ENCODE results near the gene ATG4D. TPM values are rescaled to one million over a fixed set of nuclear protein-coding genes. Genes with fewer than 3 reads are reported as not detected.

ATG4D gene
- total and polyA plus RNA-seq, 10 of the 15 experiments (the other 5 are each of a cell fraction or from before 2014, with no cell fraction given): 0.39 to 28.7 (median 13.4) TPM

DNA sequence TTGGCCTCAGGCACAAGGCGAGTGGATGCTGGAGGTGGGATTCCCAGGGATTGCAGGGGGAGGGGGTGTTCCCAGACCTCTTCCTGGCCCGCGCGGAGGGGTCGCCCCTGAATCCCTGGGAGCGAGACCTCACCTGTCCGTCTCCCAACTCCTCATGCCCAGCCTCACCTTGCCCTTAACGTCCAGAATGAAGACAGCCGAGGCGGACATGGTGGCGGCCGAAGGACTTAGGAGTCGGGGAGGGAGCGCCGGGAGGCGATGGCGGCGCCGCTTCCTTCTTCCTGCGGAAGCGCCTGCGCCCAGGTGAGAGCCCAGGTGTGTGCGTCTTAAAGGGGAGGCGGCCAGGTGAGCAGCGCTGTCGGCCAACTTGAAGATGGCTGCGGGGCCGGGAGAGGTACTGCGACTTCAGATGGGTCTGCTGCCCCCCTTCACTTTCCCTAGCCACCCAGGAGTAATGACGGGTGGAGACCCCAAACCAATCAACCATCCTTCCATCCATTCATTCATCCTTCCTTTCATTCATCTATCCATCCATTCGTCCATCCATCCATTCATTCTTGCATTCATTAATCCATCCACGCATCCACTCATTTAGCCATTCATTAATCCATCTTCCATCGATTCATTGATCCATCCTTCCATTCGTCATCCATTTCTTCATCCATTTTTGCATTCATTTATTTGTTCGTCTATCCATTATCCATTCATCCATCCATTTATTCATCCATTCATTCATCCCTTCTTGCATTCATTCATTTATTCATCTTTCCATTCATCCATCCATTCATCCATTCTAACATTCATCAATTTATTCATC is 43.5 kb downstream of the ATG4D start, which contains the start of gene AP1M2:
AP1M2 (minus strand) TSS at position 291 of the 817 bp plus-strand sequence; CDS start at position 210, 81 bp downstream.
- no peak within 1 kb of the TSS for H3K27ac ChIP-seq (ENCODE audit: control insufficient read depth, insufficient read depth)
- no TSS peak for BruUV-seq (replicated peaks)
- H3K4me1 ChIP-seq (ENCODE audit: control insufficient read depth, insufficient read depth, low read length): no peaks in the 10 kb centered on the region
- no peak within 1 kb of the TSS for H3K4me2 ChIP-seq (ENCODE audit: control insufficient read depth, insufficient read depth)
- ATAC-seq (no peak), FAIRE-seq (no peak), DNase-seq (ENCODE audit: low read depth, low spot score) (no peak)
- no peaks in the 10 kb centered on the region; a peak in 1 of 4 replicates for H3K27me3 ChIP-seq (replicated peaks in 1 of 2; ENCODE audit: control insufficient read depth in 2 of 2, insufficient read depth in 2 of 2, low read length in 1 of 2)
- H2AFZ ChIP-seq (ENCODE audit: control insufficient read depth, low read depth, low read length): no peak within 1 kb of the TSS
- POLR2A ChIA-PET: no interaction called here
- SMC1A ChIA-PET (ENCODE audit: uncharacterized antibody, unreplicated experiment): interaction anchor here (9.0 kb wide), 1 partner anchor 58 kb away, joined by 252 read pairs; no protein-coding TSS in a partner anchor
- H3K9me3 ChIP-seq (replicated peaks; ENCODE audit: control insufficient read depth, insufficient read depth, low read length): no peaks in the 10 kb centered on the region
- 53% methylated on average over 33 of the region's 35 CpGs for WGBS (ENCODE audit: insufficient coverage, insufficient replicate concordance, low lambda C conversion rate, missing lambda C conversion rate)
- no peaks in the 10 kb centered on the region for H3K36me3 ChIP-seq (ENCODE audit: control insufficient read depth in 2 of 2, insufficient read depth in 2 of 2, low read length in 1 of 2)
- no peak within 1 kb of the TSS for H3K4me3 ChIP-seq
- intact Hi-C loops (cut with micrococcal nuclease; ENCODE audit: unreplicated experiment) (no loop called here), in situ Hi-C loops (cut with MboI) (no loop called here)
- CTCF ChIA-PET: interaction anchor here (9.3 kb wide), 1 partner anchor 57 kb away, joined by 397 read pairs; no protein-coding TSS in a partner anchor
- TF ChIP-seq, protein P1, sequence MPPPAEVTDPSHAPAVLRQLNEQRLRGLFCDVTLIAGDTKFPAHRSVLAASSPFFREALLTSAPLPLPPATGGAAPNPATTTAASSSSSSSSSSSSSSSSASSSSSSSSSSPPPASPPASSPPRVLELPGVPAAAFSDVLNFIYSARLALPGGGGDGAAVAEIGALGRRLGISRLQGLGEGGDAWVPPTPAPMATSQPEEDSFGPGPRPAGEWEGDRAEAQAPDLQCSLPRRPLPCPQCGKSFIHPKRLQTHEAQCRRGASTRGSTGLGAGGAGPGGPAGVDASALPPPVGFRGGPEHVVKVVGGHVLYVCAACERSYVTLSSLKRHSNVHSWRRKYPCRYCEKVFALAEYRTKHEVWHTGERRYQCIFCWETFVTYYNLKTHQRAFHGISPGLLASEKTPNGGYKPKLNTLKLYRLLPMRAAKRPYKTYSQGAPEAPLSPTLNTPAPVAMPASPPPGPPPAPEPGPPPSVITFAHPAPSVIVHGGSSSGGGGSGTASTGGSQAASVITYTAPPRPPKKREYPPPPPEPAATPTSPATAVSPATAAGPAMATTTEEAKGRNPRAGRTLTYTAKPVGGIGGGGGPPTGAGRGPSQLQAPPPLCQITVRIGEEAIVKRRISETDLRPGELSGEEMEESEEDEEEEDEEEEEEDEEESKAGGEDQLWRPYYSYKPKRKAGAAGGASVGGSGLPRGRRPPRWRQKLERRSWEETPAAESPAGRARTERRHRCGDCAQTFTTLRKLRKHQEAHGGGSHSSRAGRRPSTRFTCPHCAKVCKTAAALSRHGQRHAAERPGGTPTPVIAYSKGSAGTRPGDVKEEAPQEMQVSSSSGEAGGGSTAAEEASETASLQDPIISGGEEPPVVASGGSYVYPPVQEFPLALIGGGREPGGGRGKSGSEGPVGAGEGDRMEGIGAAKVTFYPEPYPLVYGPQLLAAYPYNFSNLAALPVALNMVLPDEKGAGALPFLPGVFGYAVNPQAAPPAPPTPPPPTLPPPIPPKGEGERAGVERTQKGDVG (CRISPR knock-in tag; IDR thresholded peaks at IDR 0.05): no peak
- TF ChIP-seq CREB1 (IDR thresholded peaks at IDR 0.05; ENCODE audit: low read depth): no peak
- TF ChIP-seq, protein P2, sequence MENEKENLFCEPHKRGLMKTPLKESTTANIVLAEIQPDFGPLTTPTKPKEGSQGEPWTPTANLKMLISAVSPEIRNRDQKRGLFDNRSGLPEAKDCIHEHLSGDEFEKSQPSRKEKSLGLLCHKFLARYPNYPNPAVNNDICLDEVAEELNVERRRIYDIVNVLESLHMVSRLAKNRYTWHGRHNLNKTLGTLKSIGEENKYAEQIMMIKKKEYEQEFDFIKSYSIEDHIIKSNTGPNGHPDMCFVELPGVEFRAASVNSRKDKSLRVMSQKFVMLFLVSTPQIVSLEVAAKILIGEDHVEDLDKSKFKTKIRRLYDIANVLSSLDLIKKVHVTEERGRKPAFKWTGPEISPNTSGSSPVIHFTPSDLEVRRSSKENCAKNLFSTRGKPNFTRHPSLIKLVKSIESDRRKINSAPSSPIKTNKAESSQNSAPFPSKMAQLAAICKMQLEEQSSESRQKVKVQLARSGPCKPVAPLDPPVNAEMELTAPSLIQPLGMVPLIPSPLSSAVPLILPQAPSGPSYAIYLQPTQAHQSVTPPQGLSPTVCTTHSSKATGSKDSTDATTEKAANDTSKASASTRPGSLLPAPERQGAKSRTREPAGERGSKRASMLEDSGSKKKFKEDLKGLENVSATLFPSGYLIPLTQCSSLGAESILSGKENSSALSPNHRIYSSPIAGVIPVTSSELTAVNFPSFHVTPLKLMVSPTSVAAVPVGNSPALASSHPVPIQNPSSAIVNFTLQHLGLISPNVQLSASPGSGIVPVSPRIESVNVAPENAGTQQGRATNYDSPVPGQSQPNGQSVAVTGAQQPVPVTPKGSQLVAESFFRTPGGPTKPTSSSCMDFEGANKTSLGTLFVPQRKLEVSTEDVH (IDR thresholded peaks at IDR 0.05; ENCODE audit: low read depth, partially characterized antibody): no peak
- no peaks in the 10 kb centered on the region for H4K20me1 ChIP-seq (ENCODE audit: control insufficient read depth, insufficient read depth)
- H3K9ac ChIP-seq (ENCODE audit: control insufficient read depth, insufficient read depth, low read length): no peak within 1 kb of the TSS
- RAD21 ChIA-PET (ENCODE audit: unreplicated experiment): no interaction called here
- H3K79me2 ChIP-seq (ENCODE audit: control insufficient read depth, insufficient read depth, low read length): no peaks in the 10 kb centered on the region

Measured in GM12878 (cell line).